NCI-H510A (cell line): ENCODE data around the gene SLC35E4.

ENCODE experiments used
- DNase-seq: peaks from one replicate; lab custom pipeline; 2025; lab: John Stamatoyannopoulos, UW

Gene SLC35E4

DNA sequence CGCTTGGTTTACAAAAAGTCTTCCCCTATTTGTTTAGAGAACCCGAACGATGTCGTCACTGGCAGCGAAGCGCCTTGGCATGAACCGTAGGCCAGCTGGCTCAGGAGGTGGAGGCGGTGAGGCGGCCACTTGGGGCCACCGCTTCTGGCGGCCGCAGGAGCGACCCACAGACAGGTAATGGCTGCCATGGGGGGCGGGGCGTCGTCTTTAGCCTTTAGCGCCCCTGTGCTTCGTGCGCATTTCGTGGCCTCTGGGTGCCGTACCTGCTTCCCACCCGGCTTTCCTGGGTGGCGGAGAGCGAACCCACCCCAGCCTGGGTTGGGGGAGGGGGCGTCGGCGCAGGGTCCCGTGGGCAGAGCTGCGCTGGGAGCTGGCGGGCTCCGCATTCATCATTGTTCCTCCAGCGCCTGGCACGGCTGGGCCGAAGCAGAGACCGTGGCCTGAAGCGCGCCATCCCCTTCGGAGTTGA lies 58.6 kb downstream of the SLC35E4 start:
- DNase-seq, result peak; percentile 65

DNA sequence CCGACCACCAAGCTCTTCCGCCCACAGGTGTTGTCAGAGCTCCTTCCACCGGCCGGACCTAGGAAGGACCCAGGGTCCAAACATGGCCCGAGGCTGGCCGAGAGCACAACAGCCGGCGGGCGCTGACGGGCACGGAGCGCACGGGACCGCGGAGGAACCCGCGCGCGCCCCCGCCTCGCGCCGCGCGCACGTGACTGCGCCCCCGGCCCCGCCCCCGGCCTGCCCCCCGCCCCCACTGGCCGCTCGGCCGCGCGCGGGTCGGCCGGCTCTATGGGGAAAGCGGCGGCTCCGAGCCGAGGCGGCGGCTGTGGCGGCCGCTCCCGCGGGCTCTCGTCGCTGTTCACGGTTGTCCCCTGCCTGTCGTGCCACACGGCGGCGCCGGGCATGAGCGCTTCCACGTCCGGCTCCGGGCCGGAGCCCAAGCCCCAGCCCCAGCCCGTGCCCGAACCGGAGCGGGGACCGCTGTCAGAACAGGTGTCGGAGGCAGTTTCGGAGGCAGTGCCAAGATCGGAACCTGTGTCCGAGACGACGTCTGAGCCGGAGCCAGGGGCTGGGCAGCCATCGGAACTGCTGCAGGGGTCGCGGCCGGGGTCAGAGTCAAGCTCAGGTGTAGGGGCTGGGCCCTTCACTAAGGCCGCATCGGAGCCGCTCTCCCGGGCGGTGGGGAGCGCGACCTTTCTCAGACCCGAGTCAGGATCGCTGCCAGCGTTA lies 59.2 kb downstream of the SLC35E4 start, which contains the start of gene OSBP2:
TSS of gene OSBP2 (plus strand) at position 235 of the 711 bp plus-strand sequence. CDS start at position 271, 36 bp downstream.
- peak; percentile 31 for DNase-seq

DNA sequence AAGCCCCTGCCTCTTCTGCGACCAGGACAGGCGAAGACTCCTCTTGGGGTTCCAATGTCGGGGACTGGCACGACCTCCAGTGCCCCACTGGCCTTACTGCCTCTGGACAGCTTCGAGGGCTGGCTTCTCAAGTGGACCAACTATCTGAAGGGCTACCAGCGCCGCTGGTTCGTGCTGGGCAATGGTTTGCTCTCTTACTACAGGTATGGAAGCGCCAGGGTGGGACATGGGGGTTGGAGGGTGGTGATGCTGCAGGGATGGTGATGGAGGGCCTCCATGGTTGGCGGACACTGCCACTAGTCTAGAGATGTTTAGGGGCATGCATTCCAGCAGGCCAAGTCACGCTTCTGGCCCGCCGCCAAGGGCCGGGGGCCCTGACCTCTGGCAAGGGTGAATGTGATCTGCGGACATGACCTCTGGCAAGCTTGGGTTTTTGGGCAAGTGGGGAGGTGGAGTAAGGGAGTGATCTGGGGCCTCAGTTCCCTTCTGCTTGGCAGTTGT lies 59.8 kb downstream of the SLC35E4 start:
- no peak for DNase-seq

DNA sequence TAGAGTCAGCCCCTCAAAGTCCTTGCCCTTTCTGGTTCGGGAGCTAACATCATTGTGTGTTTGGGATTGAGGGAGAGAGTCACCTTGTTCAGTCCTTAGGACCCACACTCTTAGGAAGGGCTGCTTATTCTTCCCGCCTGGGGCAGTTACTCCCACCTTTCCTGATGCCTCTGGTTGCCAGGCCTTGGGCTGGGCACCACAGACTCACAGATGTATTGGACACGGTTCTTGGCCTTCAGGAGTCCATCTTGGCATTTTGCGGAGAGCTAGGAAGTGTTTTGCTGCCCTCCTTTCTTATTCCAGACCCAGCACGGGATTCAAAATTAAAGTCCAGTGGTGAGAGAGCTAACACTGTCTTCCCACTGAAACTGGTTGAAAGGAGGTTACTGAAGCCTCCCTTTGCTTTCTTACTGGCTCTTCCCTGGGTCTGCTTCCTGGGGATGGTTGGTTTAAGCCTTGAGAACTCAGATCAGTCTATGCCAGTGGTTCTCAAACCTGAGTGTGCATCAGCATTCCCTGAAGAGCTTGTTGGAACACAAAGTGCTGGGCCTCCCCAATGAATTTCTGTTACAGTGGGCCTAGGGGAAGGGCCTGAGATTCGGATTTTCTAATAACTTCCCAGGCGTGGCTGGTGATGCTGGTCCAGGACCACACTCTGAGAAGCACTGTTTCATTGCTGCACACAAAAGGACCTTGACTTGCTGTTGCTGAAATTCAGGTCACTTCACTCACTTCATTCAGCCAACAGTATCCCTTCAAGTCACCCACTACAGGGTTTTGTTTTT lies 60.5 kb downstream of the SLC35E4 start:
- DNase-seq, result no peak
